Nephron progenitor cell (in vitro differentiated cells): ENCODE results near the gene PPFIBP2.
A peak's percentile ranks its signal among the peaks of the same experiment; 100 is the strongest.
"Not testable (repeated sequence)": the region's sequence is repeated elsewhere in the genome, so short reads cannot be mapped to it uniquely, and the experiment has no call there.

Experiments used
- DNase-seq: peaks from one replicate; pipeline ENCODE4 v3.0.0; 2021
- H3K27ac Mint-ChIP-seq: 2 replicates; pipeline ENCODE4 v1.8.0; 2021; ENCODE audit warnings: mild to moderate bottlenecking, moderate library complexity, mixed read lengths
- H3K27me3 Mint-ChIP-seq: 2 replicates; pipeline ENCODE4 v1.8.0; 2021; ENCODE audit warnings: mild to moderate bottlenecking, low read depth, mixed read lengths; ENCODE audit not compliant: poor library complexity
- H3K36me3 Mint-ChIP-seq: 2 replicates; pipeline ENCODE4 v1.8.0; 2021; ENCODE audit warnings: low read depth, mixed read lengths
- H3K4me1 Mint-ChIP-seq: 2 replicates; pipeline ENCODE4 v1.8.0; 2021; ENCODE audit warnings: mixed read lengths
- H3K4me3 Mint-ChIP-seq: 2 replicates; pipeline ENCODE4 v1.8.0; 2021; ENCODE audit warnings: mild to moderate bottlenecking, moderate library complexity, mixed read lengths
- H3K9me3 Mint-ChIP-seq: 2 replicates; pipeline ENCODE4 v1.8.0; 2021; ENCODE audit warnings: mild to moderate bottlenecking, moderate library complexity, mixed read lengths
- CTCF ChIP-seq: fragments of 200-600 bp; sonication (generic); IDR thresholded peaks from 2 replicates; pipeline ENCODE4 v1.5.0; 2021; ENCODE audit warnings: antibody characterized with exemption

The PPFIBP2 gene

GRCh38 chr11:7511401-7511800, 2.4 kb upstream of the PPFIBP2 start:
- no peak overlapping the region for H3K27ac Mint-ChIP-seq

GRCh38 chr11:7512525-7513233, 1.1 kb upstream of the PPFIBP2 start:
- Mint-ChIP-seq H3K4me1 (peaks cover 37% of the 10 kb centered on the region), H3K27ac (peak overlapping the region; percentile 91)

More at GRCh38 chr11:7511401-7511800, 2.4 kb upstream of the PPFIBP2 start:
- no peak for DNase-seq
- Mint-ChIP-seq H3K36me3 (no peaks in the 10 kb centered on the region), H3K4me3 (no peak overlapping the region), H3K27me3 (peaks cover 42% of the 10 kb centered on the region), H3K4me1 (peaks cover 37% of the 10 kb centered on the region), H3K9me3 (no peaks in the 10 kb centered on the region)
- TF ChIP-seq CTCF: no peak

GRCh38 chr11:7514099-7514591, 346 bp downstream of the PPFIBP2 start:
- Mint-ChIP-seq H3K27ac (no peak overlapping the region), H3K4me1 (peaks cover 37% of the 10 kb centered on the region), H3K27me3 (peaks cover 34% of the 10 kb centered on the region), H3K36me3 (peaks cover 4% of the 10 kb centered on the region), H3K9me3 (peaks cover 7% of the 10 kb centered on the region), H3K4me3 (peak overlapping the region; percentile 81)
- DNase-seq: no peak
- TF ChIP-seq CTCF: no peak

More at GRCh38 chr11:7512525-7513233, 1.1 kb upstream of the PPFIBP2 start:
- Mint-ChIP-seq H3K9me3 (no peaks in the 10 kb centered on the region), H3K4me3 (peak overlapping the region; percentile 88), H3K27me3 (peaks cover 39% of the 10 kb centered on the region), H3K36me3 (no peaks in the 10 kb centered on the region)
- peak; percentile 38 for DNase-seq
- no peak for TF ChIP-seq CTCF

GRCh38 chr11:7515447-7515886, 1.7 kb downstream of the PPFIBP2 start:
- peak overlapping the region; percentile 81 for H3K4me3 Mint-ChIP-seq

GRCh38 chr11:7516475-7516874, 2.7 kb downstream of the PPFIBP2 start:
- Mint-ChIP-seq H3K4me3 (no peak overlapping the region), H3K27me3 (peaks cover 34% of the 10 kb centered on the region), H3K27ac (no peak overlapping the region), H3K4me1 (peaks cover 31% of the 10 kb centered on the region), H3K9me3 (peaks cover 7% of the 10 kb centered on the region), H3K36me3 (peaks cover 6% of the 10 kb centered on the region)
- TF ChIP-seq CTCF: no peak
- no peak for DNase-seq

More at GRCh38 chr11:7515447-7515886, 1.7 kb downstream of the PPFIBP2 start:
- Mint-ChIP-seq H3K36me3 (peaks cover 6% of the 10 kb centered on the region), H3K4me1 (peaks cover 37% of the 10 kb centered on the region), H3K27ac (no peak overlapping the region), H3K27me3 (peaks cover 34% of the 10 kb centered on the region), H3K9me3 (peaks cover 7% of the 10 kb centered on the region)
- no peak for DNase-seq
- no peak for TF ChIP-seq CTCF

- DNase-seq, H3K27ac Mint-ChIP-seq, H3K9me3 Mint-ChIP-seq, H3K36me3 Mint-ChIP-seq, H3K4me3 Mint-ChIP-seq: not testable (repeated sequence)
- peaks cover 34% of the 10 kb centered on the region for H3K27me3 Mint-ChIP-seq
- H3K4me1 Mint-ChIP-seq: peaks cover 19% of the 10 kb centered on the region
These were observed 3.9 kb downstream of the PPFIBP2 start for GRCh38 chr11:7517743-7518142.
